NT2/D1 (cell line): ENCODE results near the gene LPA.
"Not testable (repeated sequence)": the region's sequence is repeated elsewhere in the genome, so short reads cannot be mapped to it uniquely, and the experiment has no call there.

ENCODE experiments used
- YY1 ChIP-seq: IDR thresholded peaks from 2 replicates; pipeline ENCODE4 v1.6.1; 2011; ENCODE audit not compliant: insufficient read length, insufficient read depth
- ZNF274 ChIP-seq: IDR thresholded peaks from 2 replicates; pipeline ENCODE4 v1.6.1; 2011; ENCODE audit warnings: mild to moderate bottlenecking, low read depth, low read length

DNA sequence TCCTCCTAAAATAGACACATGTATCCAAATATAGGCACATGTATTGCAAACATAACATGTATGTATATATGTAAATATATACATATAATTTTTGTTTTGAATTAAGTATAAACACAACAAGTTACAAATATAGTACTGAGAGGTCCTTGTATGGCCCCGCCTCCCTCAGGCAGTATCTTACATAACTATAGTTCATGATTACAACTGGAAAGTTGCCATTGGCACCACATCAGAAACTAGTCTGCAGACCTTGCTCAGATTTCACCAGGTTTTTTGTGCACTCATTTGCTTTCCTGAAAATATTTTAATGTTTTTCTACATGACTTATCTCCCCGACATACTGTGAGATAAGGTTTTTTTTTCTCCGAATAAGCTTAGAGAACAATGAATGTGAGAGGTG, 32.8 kb upstream of the LPA start:
- TF ChIP-seq ZNF274, YY1: not testable (repeated sequence)
